Measurements from ENCODE around the gene MARK1. TPM values are rescaled to one million over a fixed set of nuclear protein-coding genes. Genes with fewer than 3 reads are reported as not detected.

Gene MARK1
- total and polyA plus RNA-seq, 9 of the 15 experiments (the other 6 are each of a cell fraction or from before 2014, with no cell fraction given): not detected

DNA sequence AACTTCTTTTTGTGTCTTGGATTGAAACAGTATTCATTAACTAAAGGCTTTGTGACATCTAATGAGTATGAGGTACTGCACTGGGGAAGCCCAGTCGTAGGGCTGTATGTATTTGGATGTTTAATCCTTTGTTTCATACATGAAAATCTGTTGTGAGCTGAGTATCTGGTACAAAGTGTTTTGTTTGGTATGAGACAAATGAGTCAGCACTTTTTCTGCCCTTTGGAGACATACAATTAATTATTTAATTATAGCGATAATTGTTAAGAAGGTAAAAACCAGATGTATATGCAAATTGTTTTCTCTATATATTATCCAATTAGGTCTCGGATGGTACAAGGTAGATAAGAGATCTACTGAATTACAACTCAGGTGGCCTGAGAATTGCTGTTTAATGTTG, 36.3 kb downstream of the MARK1 start:
- intact Hi-C loops (cut with micrococcal nuclease): no loop called here
- POLR2A ChIA-PET: no interaction called here
- WGBS (ENCODE audit: insufficient coverage, low coverage, missing lambda C conversion rate): 4% methylated on average over 3 of the region's 3 CpGs

More for the DNA sequence above, 36.3 kb downstream of the MARK1 start:
- Histone ChIP-seq H3K4me3 (no peak overlapping the region), H3K4me1 (replicated peaks in 1 of 2; ENCODE audit: control insufficient read depth in 2 of 2, insufficient read depth in 2 of 2, low read length in 2 of 2) (no peaks in the 10 kb centered on the region), H4K20me1 (replicated peaks; ENCODE audit: control insufficient read depth, insufficient read depth, low read length) (no peaks in the 10 kb centered on the region), H2AFZ (ENCODE audit: low read depth, low read length) (no peak overlapping the region), H3K9me1 (ENCODE audit: control insufficient read depth, insufficient read depth, low read length) (no peaks in the 10 kb centered on the region), H3K9me3 (replicated peaks; ENCODE audit: control insufficient read depth, insufficient read depth, low read depth, low read length) (no peaks in the 10 kb centered on the region), H3K27ac (ENCODE audit: extremely low read depth, low read depth, low read length) (no peak overlapping the region), H3K36me3 (ENCODE audit: control insufficient read depth, insufficient read depth, low read length) (no peaks in the 10 kb centered on the region), H3K79me2 (ENCODE audit: control insufficient read depth, insufficient read depth, low read length) (no peaks in the 10 kb centered on the region), H3K27me3 (ENCODE audit: control insufficient read depth in 2 of 2, insufficient read depth in 2 of 2, low read length in 2 of 2) (no peaks in the 10 kb centered on the region), H3K4me2 (ENCODE audit: insufficient read depth, low read length) (no peak overlapping the region), H3K9ac (ENCODE audit: insufficient read depth in 1 of 2, low read depth in 2 of 2, low read length in 2 of 2) (no peak overlapping the region)
- no peak for DNase-seq (ENCODE audit: extremely low read depth in 1 of 4, low spot score in 3 of 4)
- TF ChIP-seq MAFF (IDR thresholded peaks at IDR 0.05; ENCODE audit: low read length) (peak; percentile 84), MAFK (IDR thresholded peaks at IDR 0.05; ENCODE audit: low read length) (peak; percentile 80), ZFPM2 (CRISPR knock-in tag; IDR thresholded peaks at IDR 0.05) (no peak), C11orf30 (IDR thresholded peaks at IDR 0.05; ENCODE audit: low read depth) (peak; percentile 87), GTF2F1 (IDR thresholded peaks at IDR 0.05; ENCODE audit: low read depth, low read length) (no peak), NFE2 (IDR thresholded peaks at IDR 0.05; ENCODE audit: low read depth) (peak; percentile 82), ZNF232 (CRISPR knock-in tag; IDR thresholded peaks at IDR 0.05) (no peak), ZNF707 (CRISPR knock-in tag; conservative IDR thresholded peaks at IDR 0.05) (no peak), PRMT5 (CRISPR knock-in tag; IDR thresholded peaks at IDR 0.05) (no peak), MAFG (tag; conservative IDR thresholded peaks at IDR 0.05) (peak; percentile 90), RFX5 (IDR thresholded peaks at IDR 0.05; ENCODE audit: low read depth, low read length) (no peak), ZNF316 (IDR thresholded peaks at IDR 0.05) (peak; percentile 92), NFE2L1 (tag; IDR thresholded peaks at IDR 0.05; ENCODE audit: borderline replicate concordance, low read depth) (peak; percentile 75; the same call in 1 of the 2 replicates)
- TF ChIP-seq, protein P1, sequence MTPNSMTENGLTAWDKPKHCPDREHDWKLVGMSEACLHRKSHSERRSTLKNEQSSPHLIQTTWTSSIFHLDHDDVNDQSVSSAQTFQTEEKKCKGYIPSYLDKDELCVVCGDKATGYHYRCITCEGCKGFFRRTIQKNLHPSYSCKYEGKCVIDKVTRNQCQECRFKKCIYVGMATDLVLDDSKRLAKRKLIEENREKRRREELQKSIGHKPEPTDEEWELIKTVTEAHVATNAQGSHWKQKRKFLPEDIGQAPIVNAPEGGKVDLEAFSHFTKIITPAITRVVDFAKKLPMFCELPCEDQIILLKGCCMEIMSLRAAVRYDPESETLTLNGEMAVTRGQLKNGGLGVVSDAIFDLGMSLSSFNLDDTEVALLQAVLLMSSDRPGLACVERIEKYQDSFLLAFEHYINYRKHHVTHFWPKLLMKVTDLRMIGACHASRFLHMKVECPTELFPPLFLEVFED (CRISPR knock-in tag; conservative IDR thresholded peaks at IDR 0.05): no peak
- TF ChIP-seq, protein P2, sequence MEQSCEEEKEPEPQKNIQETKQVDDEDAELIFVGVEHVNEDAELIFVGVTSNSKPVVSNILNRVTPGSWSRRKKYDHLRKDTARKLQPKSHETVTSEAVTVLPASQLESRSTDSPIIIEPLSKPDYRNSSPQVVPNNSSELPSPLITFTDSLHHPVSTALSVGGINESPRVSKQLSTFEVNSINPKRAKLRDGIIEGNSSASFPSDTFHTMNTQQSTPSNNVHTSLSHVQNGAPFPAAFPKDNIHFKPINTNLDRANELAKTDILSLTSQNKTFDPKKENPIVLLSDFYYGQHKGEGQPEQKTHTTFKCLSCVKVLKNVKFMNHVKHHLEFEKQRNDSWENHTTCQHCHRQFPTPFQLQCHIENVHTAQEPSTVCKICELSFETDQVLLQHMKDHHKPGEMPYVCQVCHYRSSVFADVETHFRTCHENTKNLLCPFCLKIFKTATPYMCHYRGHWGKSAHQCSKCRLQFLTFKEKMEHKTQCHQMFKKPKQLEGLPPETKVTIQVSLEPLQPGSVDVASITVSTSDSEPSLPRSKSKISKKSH (CRISPR knock-in tag; IDR thresholded peaks at IDR 0.05): no peak
- BruUV-seq (replicated peaks): no TSS peak
- FAIRE-seq: no peak
- in situ Hi-C loops (cut with MboI): no loop called here
- ATAC-seq: no peak
- CTCF ChIA-PET (ENCODE audit: low intra/inter-chr PET ratio): no interaction called here

Measured in K562 (cell line).